Activated naive CD8-positive, alpha-beta T cell treated with anti-CD3 and anti-CD28 coated beads for 36 hours (primary cell): ENCODE results near the gene LINC00305. TPM values are rescaled to one million over a fixed set of nuclear protein-coding genes. Genes with fewer than 3 reads are reported as not detected.

Experiments
- DNase-seq: peaks from one replicate; pipeline ENCODE4 v3.0.0; 2021
- H3K27ac Mint-ChIP-seq: one replicate; pipeline ENCODE4 v1.8.0; 2022; ENCODE audit warnings: mild to moderate bottlenecking, moderate library complexity, mixed read lengths
- H3K27me3 Mint-ChIP-seq: one replicate; pipeline ENCODE4 v1.8.0; 2022; ENCODE audit warnings: mild to moderate bottlenecking, mixed read lengths
- H3K36me3 Mint-ChIP-seq: one replicate; pipeline ENCODE4 v1.8.0; 2021; ENCODE audit warnings: mild to moderate bottlenecking, mixed read lengths
- H3K4me1 Mint-ChIP-seq: one replicate; pipeline ENCODE4 v1.8.0; 2021; ENCODE audit warnings: mixed read lengths
- H3K4me3 Mint-ChIP-seq: one replicate; pipeline ENCODE4 v1.8.0; 2022; ENCODE audit warnings: mild to moderate bottlenecking, moderate library complexity, mixed read lengths
- H3K9me3 Mint-ChIP-seq: one replicate; pipeline ENCODE4 v1.8.0; 2022; ENCODE audit warnings: mixed read lengths
- total RNA-seq, 2 experiments: library from RNA; stranded (reverse); gene quantifications; one replicate each; pipeline ENCODE4 v1.2.3, GENCODE V29; 2021

LINC00305 gene
- not detected for total RNA-seq

GRCh38 chr18:64148988-64149387, at the start of gene LINC00305:
TSS of gene LINC00305 (minus strand) at chr18:64149088.
- H3K9me3 Mint-ChIP-seq = no peaks in the 10 kb centered on the region
- no peak for DNase-seq
- H3K27me3 Mint-ChIP-seq = peaks cover 4% of the 10 kb centered on the region
- no peak within 1 kb of the TSS for H3K4me3 Mint-ChIP-seq
- no peaks in the 10 kb centered on the region for H3K4me1 Mint-ChIP-seq
- H3K36me3 Mint-ChIP-seq = no peaks in the 10 kb centered on the region
- H3K27ac Mint-ChIP-seq = no peak within 1 kb of the TSS

GRCh38 chr18:64191069-64191468, 42.2 kb upstream of the LINC00305 start:
- no peaks in the 10 kb centered on the region for H3K27me3 Mint-ChIP-seq
- H3K27ac Mint-ChIP-seq = no peak overlapping the region
- no peaks in the 10 kb centered on the region for H3K9me3 Mint-ChIP-seq
- no peak for DNase-seq
- no peak overlapping the region for H3K4me3 Mint-ChIP-seq
- H3K4me1 Mint-ChIP-seq = no peaks in the 10 kb centered on the region
- H3K36me3 Mint-ChIP-seq = no peaks in the 10 kb centered on the region

GRCh38 chr18:64185987-64186386, 37.1 kb upstream of the LINC00305 start:
- no peak for DNase-seq
- Mint-ChIP-seq H3K27ac (no peak overlapping the region), H3K9me3 (no peaks in the 10 kb centered on the region), H3K27me3 (no peaks in the 10 kb centered on the region), H3K36me3 (no peaks in the 10 kb centered on the region), H3K4me3 (no peak overlapping the region), H3K4me1 (no peaks in the 10 kb centered on the region)

GRCh38 chr18:64183665-64184064, 34.8 kb upstream of the LINC00305 start:
- DNase-seq = no peak
- no peaks in the 10 kb centered on the region for H3K9me3 Mint-ChIP-seq
- H3K27me3 Mint-ChIP-seq = no peaks in the 10 kb centered on the region
- no peaks in the 10 kb centered on the region for H3K36me3 Mint-ChIP-seq
- H3K4me1 Mint-ChIP-seq = no peaks in the 10 kb centered on the region
- H3K27ac Mint-ChIP-seq = no peak overlapping the region
- H3K4me3 Mint-ChIP-seq = no peak overlapping the region

- Mint-ChIP-seq H3K4me3 (no peak overlapping the region), H3K36me3 (no peaks in the 10 kb centered on the region), H3K9me3 (no peaks in the 10 kb centered on the region), H3K4me1 (no peaks in the 10 kb centered on the region), H3K27ac (no peak overlapping the region), H3K27me3 (no peaks in the 10 kb centered on the region)
- DNase-seq = no peak
These were observed 31.7 kb upstream of the LINC00305 start for GRCh38 chr18:64180617-64181016.

GRCh38 chr18:64180171-64180570, 31.3 kb upstream of the LINC00305 start:
- Mint-ChIP-seq H3K36me3 (no peaks in the 10 kb centered on the region), H3K27me3 (no peaks in the 10 kb centered on the region), H3K9me3 (no peaks in the 10 kb centered on the region), H3K4me1 (no peaks in the 10 kb centered on the region), H3K27ac (no peak overlapping the region), H3K4me3 (no peak overlapping the region)
- no peak for DNase-seq

- Mint-ChIP-seq H3K27me3 (no peaks in the 10 kb centered on the region), H3K36me3 (no peaks in the 10 kb centered on the region), H3K27ac (no peak overlapping the region), H3K4me1 (no peaks in the 10 kb centered on the region), H3K9me3 (no peaks in the 10 kb centered on the region), H3K4me3 (no peak overlapping the region)
- no peak for DNase-seq
These were observed 30.7 kb upstream of the LINC00305 start for GRCh38 chr18:64179556-64180080.

GRCh38 chr18:64178860-64179259, 30.0 kb upstream of the LINC00305 start:
- no peaks in the 10 kb centered on the region for H3K36me3 Mint-ChIP-seq
- H3K4me3 Mint-ChIP-seq = no peak overlapping the region
- H3K27ac Mint-ChIP-seq = no peak overlapping the region
- no peaks in the 10 kb centered on the region for H3K9me3 Mint-ChIP-seq
- H3K27me3 Mint-ChIP-seq = no peaks in the 10 kb centered on the region
- no peaks in the 10 kb centered on the region for H3K4me1 Mint-ChIP-seq
- DNase-seq = no peak

- DNase-seq = no peak
- Mint-ChIP-seq H3K36me3 (no peaks in the 10 kb centered on the region), H3K4me1 (no peaks in the 10 kb centered on the region), H3K4me3 (no peak overlapping the region), H3K27me3 (no peaks in the 10 kb centered on the region), H3K27ac (no peak overlapping the region), H3K9me3 (no peaks in the 10 kb centered on the region)
These were observed 26.5 kb upstream of the LINC00305 start for GRCh38 chr18:64175432-64175831.

- Mint-ChIP-seq H3K9me3 (no peaks in the 10 kb centered on the region), H3K36me3 (no peaks in the 10 kb centered on the region), H3K4me3 (no peak overlapping the region), H3K27me3 (no peaks in the 10 kb centered on the region), H3K4me1 (no peaks in the 10 kb centered on the region), H3K27ac (no peak overlapping the region)
- no peak for DNase-seq
These were observed 22.7 kb upstream of the LINC00305 start for GRCh38 chr18:64171576-64171975.

- Mint-ChIP-seq H3K4me3 (no peak overlapping the region), H3K36me3 (no peaks in the 10 kb centered on the region), H3K27ac (no peak overlapping the region), H3K27me3 (no peaks in the 10 kb centered on the region), H3K9me3 (no peaks in the 10 kb centered on the region), H3K4me1 (no peaks in the 10 kb centered on the region)
- DNase-seq = no peak
These were observed 18.6 kb upstream of the LINC00305 start for GRCh38 chr18:64167408-64167925.

- Mint-ChIP-seq H3K27me3 (no peaks in the 10 kb centered on the region), H3K4me1 (no peaks in the 10 kb centered on the region), H3K27ac (no peak overlapping the region), H3K4me3 (no peak overlapping the region), H3K36me3 (no peaks in the 10 kb centered on the region), H3K9me3 (no peaks in the 10 kb centered on the region)
- no peak for DNase-seq
These were observed 17.0 kb upstream of the LINC00305 start for GRCh38 chr18:64165906-64166305.

- H3K4me1 Mint-ChIP-seq = no peaks in the 10 kb centered on the region
- H3K36me3 Mint-ChIP-seq = no peaks in the 10 kb centered on the region
- no peaks in the 10 kb centered on the region for H3K9me3 Mint-ChIP-seq
- H3K4me3 Mint-ChIP-seq = no peak overlapping the region
- no peaks in the 10 kb centered on the region for H3K27me3 Mint-ChIP-seq
- no peak overlapping the region for H3K27ac Mint-ChIP-seq
- DNase-seq = no peak
These were observed 16.0 kb upstream of the LINC00305 start for GRCh38 chr18:64164883-64165282.

- Mint-ChIP-seq H3K36me3 (no peaks in the 10 kb centered on the region), H3K27ac (no peak overlapping the region), H3K4me1 (no peaks in the 10 kb centered on the region), H3K27me3 (peaks cover 4% of the 10 kb centered on the region), H3K4me3 (no peak overlapping the region), H3K9me3 (no peaks in the 10 kb centered on the region)
- DNase-seq = no peak
These were observed 1.1 kb upstream of the LINC00305 start for GRCh38 chr18:64149916-64150438.

GRCh38 chr18:64142904-64143303, 6.0 kb downstream of the LINC00305 start:
- no peak overlapping the region for H3K27ac Mint-ChIP-seq
- peaks cover 4% of the 10 kb centered on the region for H3K27me3 Mint-ChIP-seq
- H3K36me3 Mint-ChIP-seq = no peaks in the 10 kb centered on the region
- no peak overlapping the region for H3K4me3 Mint-ChIP-seq
- no peak for DNase-seq
- H3K4me1 Mint-ChIP-seq = no peaks in the 10 kb centered on the region
- H3K9me3 Mint-ChIP-seq = no peaks in the 10 kb centered on the region

GRCh38 chr18:64137914-64138313, 11.0 kb downstream of the LINC00305 start:
- Mint-ChIP-seq H3K27me3 (no peaks in the 10 kb centered on the region), H3K36me3 (no peaks in the 10 kb centered on the region), H3K4me3 (no peak overlapping the region), H3K27ac (no peak overlapping the region), H3K9me3 (no peaks in the 10 kb centered on the region), H3K4me1 (no peaks in the 10 kb centered on the region)
- no peak for DNase-seq
